ENCODE data around the gene TSHZ3. TPM values are rescaled to one million over a fixed set of nuclear protein-coding genes. Genes with fewer than 3 reads are reported as not detected.

Gene TSHZ3
- total RNA-seq, 1 experiment from 2014 or later = 0.05 TPM

DNA sequence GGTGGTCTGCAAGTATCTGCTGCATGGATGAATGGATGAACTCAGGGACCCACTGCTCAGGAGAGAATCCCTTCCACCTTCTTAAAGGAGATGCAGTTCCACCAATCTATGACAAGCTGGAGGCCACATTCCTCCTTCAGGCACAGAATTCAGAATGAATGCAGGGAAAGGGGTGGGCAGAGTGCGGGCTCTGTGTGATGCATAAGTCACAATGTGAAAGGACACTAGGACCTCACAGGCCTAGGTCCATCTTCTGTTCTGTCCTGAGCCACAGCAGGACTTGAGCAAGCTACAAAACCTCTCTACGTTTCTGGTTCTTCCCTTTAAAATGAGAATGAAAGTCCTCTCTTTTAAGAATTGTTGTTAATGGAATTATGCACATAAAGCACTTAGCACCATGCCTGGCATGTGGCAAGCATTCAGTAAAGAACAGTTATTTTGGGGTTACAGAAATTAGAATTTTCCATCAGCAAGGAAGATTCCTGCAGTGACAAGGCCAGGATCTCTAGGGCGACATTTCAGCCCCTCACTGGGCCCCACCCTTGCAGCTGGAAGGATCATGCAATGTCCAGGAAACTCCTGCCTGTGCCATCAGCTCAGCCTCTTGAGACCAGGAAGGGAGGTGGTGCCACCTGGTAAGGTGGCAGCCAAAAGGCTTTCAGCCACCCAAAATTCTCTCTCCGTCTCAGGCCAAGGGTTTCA, 38.7 kb downstream of the TSHZ3 start:
- no peak for TF ChIP-seq SIN3A (IDR thresholded peaks at IDR 0.05; ENCODE audit: low read depth)
- TF ChIP-seq SP1 (IDR thresholded peaks at IDR 0.05; ENCODE audit: low read depth) = no peak
- TF ChIP-seq POLR2A (IDR thresholded peaks at IDR 0.05; ENCODE audit: borderline replicate concordance, extremely low read depth, insufficient read depth, insufficient read length) = no peak
- TF ChIP-seq JUND (IDR thresholded peaks at IDR 0.05) = no peak
- TF ChIP-seq, protein P1, sequence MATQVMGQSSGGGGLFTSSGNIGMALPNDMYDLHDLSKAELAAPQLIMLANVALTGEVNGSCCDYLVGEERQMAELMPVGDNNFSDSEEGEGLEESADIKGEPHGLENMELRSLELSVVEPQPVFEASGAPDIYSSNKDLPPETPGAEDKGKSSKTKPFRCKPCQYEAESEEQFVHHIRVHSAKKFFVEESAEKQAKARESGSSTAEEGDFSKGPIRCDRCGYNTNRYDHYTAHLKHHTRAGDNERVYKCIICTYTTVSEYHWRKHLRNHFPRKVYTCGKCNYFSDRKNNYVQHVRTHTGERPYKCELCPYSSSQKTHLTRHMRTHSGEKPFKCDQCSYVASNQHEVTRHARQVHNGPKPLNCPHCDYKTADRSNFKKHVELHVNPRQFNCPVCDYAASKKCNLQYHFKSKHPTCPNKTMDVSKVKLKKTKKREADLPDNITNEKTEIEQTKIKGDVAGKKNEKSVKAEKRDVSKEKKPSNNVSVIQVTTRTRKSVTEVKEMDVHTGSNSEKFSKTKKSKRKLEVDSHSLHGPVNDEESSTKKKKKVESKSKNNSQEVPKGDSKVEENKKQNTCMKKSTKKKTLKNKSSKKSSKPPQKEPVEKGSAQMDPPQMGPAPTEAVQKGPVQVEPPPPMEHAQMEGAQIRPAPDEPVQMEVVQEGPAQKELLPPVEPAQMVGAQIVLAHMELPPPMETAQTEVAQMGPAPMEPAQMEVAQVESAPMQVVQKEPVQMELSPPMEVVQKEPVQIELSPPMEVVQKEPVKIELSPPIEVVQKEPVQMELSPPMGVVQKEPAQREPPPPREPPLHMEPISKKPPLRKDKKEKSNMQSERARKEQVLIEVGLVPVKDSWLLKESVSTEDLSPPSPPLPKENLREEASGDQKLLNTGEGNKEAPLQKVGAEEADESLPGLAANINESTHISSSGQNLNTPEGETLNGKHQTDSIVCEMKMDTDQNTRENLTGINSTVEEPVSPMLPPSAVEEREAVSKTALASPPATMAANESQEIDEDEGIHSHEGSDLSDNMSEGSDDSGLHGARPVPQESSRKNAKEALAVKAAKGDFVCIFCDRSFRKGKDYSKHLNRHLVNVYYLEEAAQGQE (IDR thresholded peaks at IDR 0.05; ENCODE audit: low read depth) = no peak
- TF ChIP-seq, protein P2, sequence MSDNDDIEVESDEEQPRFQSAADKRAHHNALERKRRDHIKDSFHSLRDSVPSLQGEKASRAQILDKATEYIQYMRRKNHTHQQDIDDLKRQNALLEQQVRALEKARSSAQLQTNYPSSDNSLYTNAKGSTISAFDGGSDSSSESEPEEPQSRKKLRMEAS (IDR thresholded peaks at IDR 0.05) = no peak
- TF ChIP-seq ZBTB33 (IDR thresholded peaks at IDR 0.05; ENCODE audit: extremely low read depth, insufficient replicate concordance, low read length) = no peak
- TF ChIP-seq CTCF (IDR thresholded peaks at IDR 0.05 in 2 of 3, conservative IDR thresholded peaks at IDR 0.05 in 1 of 3; ENCODE audit: borderline replicate concordance in 1 of 3, insufficient read depth in 1 of 3, low read depth in 2 of 3, low read length in 2 of 3) = no peak
- TF ChIP-seq TCF7L2 (IDR thresholded peaks at IDR 0.05; ENCODE audit: borderline replicate concordance, extremely low read depth, insufficient read depth, insufficient read length) = no peak
- no peak for TF ChIP-seq RAD21 (IDR thresholded peaks at IDR 0.05; ENCODE audit: low read depth)
- TF ChIP-seq EGR1 (IDR thresholded peaks at IDR 0.05; ENCODE audit: low read depth) = no peak
- POLR2A ChIA-PET = no interaction called here

More for the DNA sequence above, 38.7 kb downstream of the TSHZ3 start:
- Histone ChIP-seq H3K79me2 (ENCODE audit: insufficient read depth, low read length) (no peaks in the 10 kb centered on the region), H3K9ac (ENCODE audit: low read length) (no peak overlapping the region), H3K9me3 (ENCODE audit: control insufficient read depth in 1 of 2, insufficient read depth in 1 of 2, low read depth in 1 of 2, low read length in 2 of 2) (peaks cover 6 to 53% of the 10 kb centered on the region in 2 experiments; a peak in 2 of 4 replicates), H2AFZ (ENCODE audit: low read depth, low read length, poor library complexity, severe bottlenecking) (no peak overlapping the region), H4K20me1 (ENCODE audit: insufficient read depth) (no peaks in the 10 kb centered on the region), H3K4me2 (ENCODE audit: low read length) (no peak overlapping the region), H3K4me3 (replicated peaks in 1 of 2; ENCODE audit: low read depth in 1 of 2, low read length in 2 of 2) (no peak overlapping the region), H3K4me1 (ENCODE audit: control insufficient read depth in 1 of 2, insufficient read depth in 2 of 2, low read length in 2 of 2) (no peaks in the 10 kb centered on the region), H3K36me3 (ENCODE audit: control insufficient read depth in 1 of 2, insufficient read depth in 2 of 2, low read length in 2 of 2) (no peaks in the 10 kb centered on the region), H3K27ac (ENCODE audit: low read depth, low read length) (no peak overlapping the region), H3K27me3 (ENCODE audit: insufficient read depth, low read length) (no peaks in the 10 kb centered on the region), H3K9me2 (ENCODE audit: insufficient read depth) (no peaks in the 10 kb centered on the region)
- ChIA-PET RAD21 (ENCODE audit: low non-redundant PET in 1 of 2, low total read pairs in 2 of 2, uncharacterized antibody in 2 of 2, unreplicated experiment in 2 of 2) (no interaction called here), CTCF (no interaction called here)
- intact Hi-C loops (cut with micrococcal nuclease) = no loop called here
- no peak for ATAC-seq
- no peak for DNase-seq (ENCODE audit: low read depth, low spot score)
- no TSS peak for BruUV-seq (replicated peaks)

All from HCT116 (cell line).